ENCODE measurements around the gene GRM7.

The GRM7 gene

GRCh38 chr3:7630351-7630911 lies 769.5 kb downstream of the GRM7 start:
- TF ChIP-seq FOXP2 (optimal IDR thresholded peaks at IDR 0.05; ENCODE audit: borderline replicate concordance, extremely low read depth, extremely low read length, insufficient read depth) (no peak), POLR2AphosphoS5 (IDR thresholded peaks at IDR 0.05; ENCODE audit: low read depth, low read length) (no peak), REST (IDR thresholded peaks at IDR 0.05; ENCODE audit: insufficient read depth in 1 of 2, low read depth in 2 of 2, low read length in 2 of 2) (no peak), SIN3A (IDR thresholded peaks at IDR 0.05; ENCODE audit: borderline replicate concordance, insufficient read depth, low read length) (no peak), TAF1 (IDR thresholded peaks at IDR 0.05; ENCODE audit: borderline replicate concordance, insufficient read depth, low read length) (no peak)

GRCh38 chr3:7630925-7631324 lies 770.0 kb downstream of the GRM7 start:
- TF ChIP-seq REST (IDR thresholded peaks at IDR 0.05; ENCODE audit: insufficient read depth in 1 of 2, low read depth in 2 of 2, low read length in 2 of 2) (no peak), POLR2AphosphoS5 (IDR thresholded peaks at IDR 0.05; ENCODE audit: low read depth, low read length) (no peak), FOXP2 (optimal IDR thresholded peaks at IDR 0.05; ENCODE audit: borderline replicate concordance, extremely low read depth, extremely low read length, insufficient read depth) (no peak), TAF1 (IDR thresholded peaks at IDR 0.05; ENCODE audit: borderline replicate concordance, insufficient read depth, low read length) (no peak), SIN3A (IDR thresholded peaks at IDR 0.05; ENCODE audit: borderline replicate concordance, insufficient read depth, low read length) (no peak)

DNA sequence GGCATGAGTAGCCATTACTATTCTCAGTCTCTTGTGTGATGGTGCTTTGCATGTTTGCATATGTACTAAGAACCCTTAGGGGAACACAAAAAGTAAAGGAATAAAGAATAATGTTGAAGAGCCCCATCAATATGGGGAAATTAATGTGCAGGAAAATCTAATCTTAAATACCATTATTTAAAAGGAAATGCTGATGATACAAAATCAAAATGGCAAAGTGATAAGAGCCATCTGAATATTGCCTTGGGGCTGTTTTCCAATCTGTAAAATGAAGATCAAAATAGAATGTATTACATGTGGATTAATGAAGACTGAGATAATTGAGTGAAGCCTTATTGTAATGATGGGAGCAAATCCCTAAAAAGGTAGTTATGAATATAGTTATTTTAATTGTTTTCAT lies 771.4 kb downstream of the GRM7 start:
- TF ChIP-seq POLR2AphosphoS5 (IDR thresholded peaks at IDR 0.05; ENCODE audit: low read depth, low read length) (no peak), REST (IDR thresholded peaks at IDR 0.05; ENCODE audit: insufficient read depth in 1 of 2, low read depth in 2 of 2, low read length in 2 of 2) (no peak), FOXP2 (optimal IDR thresholded peaks at IDR 0.05; ENCODE audit: borderline replicate concordance, extremely low read depth, extremely low read length, insufficient read depth) (no peak), SIN3A (IDR thresholded peaks at IDR 0.05; ENCODE audit: borderline replicate concordance, insufficient read depth, low read length) (no peak), TAF1 (IDR thresholded peaks at IDR 0.05; ENCODE audit: borderline replicate concordance, insufficient read depth, low read length) (no peak)

- TF ChIP-seq TAF1 (IDR thresholded peaks at IDR 0.05; ENCODE audit: borderline replicate concordance, insufficient read depth, low read length) (no peak), FOXP2 (optimal IDR thresholded peaks at IDR 0.05; ENCODE audit: borderline replicate concordance, extremely low read depth, extremely low read length, insufficient read depth) (no peak), REST (IDR thresholded peaks at IDR 0.05; ENCODE audit: insufficient read depth in 1 of 2, low read depth in 2 of 2, low read length in 2 of 2) (no peak), POLR2AphosphoS5 (IDR thresholded peaks at IDR 0.05; ENCODE audit: low read depth, low read length) (no peak), SIN3A (IDR thresholded peaks at IDR 0.05; ENCODE audit: borderline replicate concordance, insufficient read depth, low read length) (no peak)
These were observed 776.8 kb downstream of the GRM7 start for GRCh38 chr3:7637694-7638093.

DNA sequence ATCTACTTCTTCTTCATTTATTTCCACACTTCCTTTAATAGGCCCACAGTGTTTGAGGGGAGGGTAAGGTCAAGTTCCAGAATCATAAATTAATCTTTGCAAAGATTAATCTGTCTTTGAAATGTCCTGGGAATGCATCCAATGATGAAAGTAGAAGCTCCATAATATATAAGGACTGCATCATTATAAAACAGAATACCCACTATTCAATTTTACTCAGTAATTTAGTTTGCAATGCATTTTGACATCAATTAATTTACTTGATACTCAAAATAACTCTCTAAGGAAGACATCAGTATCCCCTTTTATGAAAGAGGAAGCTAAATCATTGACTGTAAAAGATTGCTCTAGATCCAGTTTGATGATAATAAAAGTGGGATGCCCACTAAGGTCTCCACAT lies 777.2 kb downstream of the GRM7 start:
- TF ChIP-seq FOXP2 (optimal IDR thresholded peaks at IDR 0.05; ENCODE audit: borderline replicate concordance, extremely low read depth, extremely low read length, insufficient read depth) (no peak), SIN3A (IDR thresholded peaks at IDR 0.05; ENCODE audit: borderline replicate concordance, insufficient read depth, low read length) (no peak), REST (IDR thresholded peaks at IDR 0.05; ENCODE audit: insufficient read depth in 1 of 2, low read depth in 2 of 2, low read length in 2 of 2) (no peak), TAF1 (IDR thresholded peaks at IDR 0.05; ENCODE audit: borderline replicate concordance, insufficient read depth, low read length) (no peak), POLR2AphosphoS5 (IDR thresholded peaks at IDR 0.05; ENCODE audit: low read depth, low read length) (no peak)

All from PFSK-1 (cell line).